Transverse colon (tissue), 4 donors: ENCODE data around the gene CD276. TPM values are rescaled to one million over a fixed set of nuclear protein-coding genes. Genes with fewer than 3 reads are reported as not detected.
A peak's percentile ranks its signal among the peaks of the same experiment; 100 is the strongest.

Experiments
- DNase-seq: peaks from one replicate; pipeline ENCODE4 v3.0.0-alpha.2; 2019
- H3K27ac ChIP-seq, 4 donors: fragments of 200-600 bp; sonication (generic); 2 replicates each; pipeline ENCODE4 v1.5.1; 2016 to 2018; ENCODE audit warnings: inconsistent platforms in 4 of 4
- H3K27me3 ChIP-seq: fragments of 200-600 bp; sonication (generic); 2 replicates; pipeline ENCODE4 v1.5.1; 2017; ENCODE audit warnings: inconsistent platforms
- H3K36me3 ChIP-seq, 4 donors: fragments of 200-600 bp; sonication (generic); 2 replicates each; pipeline ENCODE4 v1.5.1; 2017 to 2019; ENCODE audit warnings: inconsistent platforms in 4 of 4
- H3K4me1 ChIP-seq, 4 donors: fragments of 200-600 bp; sonication (generic); 2 replicates each; pipeline ENCODE4 v1.5.1; 2017 to 2020; ENCODE audit warnings: inconsistent platforms in 4 of 4
- H3K4me3 ChIP-seq, 4 donors: fragments of 200-600 bp; sonication (generic); 1 replicate in 1 of 4; 2 replicates in 3 of 4; pipeline versions ENCODE4 v1.5.1 to v1.6.1; 2017 to 2019; ENCODE audit warnings: inconsistent platforms in 4 of 4
- H3K9me3 ChIP-seq, 2 donors: fragments of 200-600 bp; sonication (generic); 2 replicates each; pipeline ENCODE4 v1.5.1; 2017 to 2019; ENCODE audit warnings: inconsistent platforms in 2 of 2
- EP300 ChIP-seq: sonication (generic); formaldehyde crosslinking; IDR thresholded peaks from one replicate; pipeline ENCODE4 v1.6.1; 2017; ENCODE audit warnings: antibody characterized with exemption, low read depth
- POLR2A ChIP-seq: fragments of 450-650 bp; IDR thresholded peaks from one replicate; pipeline ENCODE4 v1.6.1; 2016; ENCODE audit warnings: antibody characterized with exemption, mild to moderate bottlenecking, moderate library complexity
- POLR2AphosphoS5 ChIP-seq, 3 donors: sonication (generic); formaldehyde crosslinking; IDR thresholded peaks; one replicate each; pipeline ENCODE4 v1.6.1; 2016; ENCODE audit warnings: antibody characterized with exemption in 3 of 3
- WGBS, 2 donors: methylation state at CpG; one replicate each; pipeline ENCODE4 v1.1.5; 2018; ENCODE audit warnings: low coverage in 1 of 2; 5-methylcytosine and 5-hydroxymethylcytosine counted together
- in situ Hi-C, 4 donors: fragments of 200-750 bp; cut with MboI; loops; one replicate each; pipeline versions ENCODE4 v1.15.0 to v1.15.1; 2017; ENCODE audit warnings: low sequenced_read_pairs in 3 of 4, low pct_ligation_motif_present in 1 of 4, low pct_unique_long_range_greater_than_20kb in 1 of 4
- intact Hi-C: fragments of 100-400 bp; cut with DNase I; formaldehyde crosslinking; loops from one replicate; pipeline ENCODE4 v1.15.1; 2023; ENCODE audit warnings: low total_unique reads
- total RNA-seq, 4 donors: library from RNA; depleted of rRNA; stranded (reverse); fragments of >200 nt; gene quantifications; one replicate each; pipeline ENCODE4 v1.1.0, GENCODE V29; 2016
- TF ChIP-seq, protein P1 (sequence below), 5 experiments: fragments of 200-600 bp in 3 of 5; fragments of 450-650 bp in 2 of 5; sonication (generic) in 3 of 5; IDR thresholded peaks; 1 replicate in 2 of 5; 2 replicates in 3 of 5; pipeline ENCODE4 v1.5.1; 2016 to 2017; ENCODE audit warnings: antibody characterized with exemption in 5 of 5, inconsistent platforms in 3 of 5, mild to moderate bottlenecking in 2 of 5, moderate library complexity in 1 of 5

Gene CD276
- total RNA-seq, 4 donors from 2014 or later, result 26.8 to 110 (median 45.7) TPM

DNA sequence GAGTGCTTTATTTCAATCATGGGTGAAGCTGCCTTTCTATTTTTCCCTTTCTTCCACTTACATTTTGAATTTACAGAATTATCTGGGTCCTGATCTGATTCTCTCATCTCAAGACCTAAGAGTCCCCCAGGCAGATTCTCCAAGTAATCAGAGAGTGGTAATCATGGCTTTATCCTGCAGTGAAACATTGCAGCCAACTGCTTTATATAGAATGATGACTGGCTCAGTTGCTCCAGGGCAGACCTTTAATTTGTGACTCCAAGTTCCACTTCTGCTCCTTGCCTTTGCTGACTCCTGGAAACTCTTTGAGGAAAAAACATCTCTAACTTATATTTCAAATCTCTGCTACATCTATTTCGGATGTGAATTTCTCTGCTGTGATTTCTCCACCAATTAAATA lies 25.5 kb upstream of the CD276 start:
- no peaks in the 10 kb centered on the region for H3K36me3 ChIP-seq
- in situ Hi-C loops, result no loop called here

DNA sequence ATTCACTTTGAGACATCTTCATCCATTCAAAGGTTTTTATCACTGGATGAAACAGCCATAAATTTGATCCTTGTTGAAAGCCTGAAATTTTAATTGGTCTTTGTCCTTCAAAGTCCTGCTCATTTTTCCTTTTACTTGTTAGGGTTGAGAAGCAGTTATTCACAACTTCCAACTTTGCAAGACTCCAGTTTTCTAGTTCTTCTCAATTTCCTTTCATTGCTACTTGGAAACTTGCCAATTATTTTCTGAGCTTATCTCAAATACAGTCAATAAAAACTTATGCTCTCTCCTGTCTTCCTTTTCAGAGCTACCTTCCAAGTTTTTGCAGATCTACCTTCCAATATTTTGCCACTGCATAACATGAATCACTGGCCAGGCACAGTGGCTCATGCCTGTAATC lies 23.7 kb upstream of the CD276 start:
- Histone ChIP-seq H3K4me3 (no peak overlapping the region), H3K27ac (no peak overlapping the region), H3K36me3 (no peaks in the 10 kb centered on the region), H3K27me3 (no peaks in the 10 kb centered on the region), H3K4me1 (no peaks in the 10 kb centered on the region), H3K9me3 (no peaks in the 10 kb centered on the region)
- in situ Hi-C loops (no loop called here), intact Hi-C loops (no loop called here)
- TF ChIP-seq POLR2A (no peak), EP300 (no peak), POLR2AphosphoS5 (IDR thresholded peaks at IDR 0.05) (no peak)
- TF ChIP-seq, protein P1, sequence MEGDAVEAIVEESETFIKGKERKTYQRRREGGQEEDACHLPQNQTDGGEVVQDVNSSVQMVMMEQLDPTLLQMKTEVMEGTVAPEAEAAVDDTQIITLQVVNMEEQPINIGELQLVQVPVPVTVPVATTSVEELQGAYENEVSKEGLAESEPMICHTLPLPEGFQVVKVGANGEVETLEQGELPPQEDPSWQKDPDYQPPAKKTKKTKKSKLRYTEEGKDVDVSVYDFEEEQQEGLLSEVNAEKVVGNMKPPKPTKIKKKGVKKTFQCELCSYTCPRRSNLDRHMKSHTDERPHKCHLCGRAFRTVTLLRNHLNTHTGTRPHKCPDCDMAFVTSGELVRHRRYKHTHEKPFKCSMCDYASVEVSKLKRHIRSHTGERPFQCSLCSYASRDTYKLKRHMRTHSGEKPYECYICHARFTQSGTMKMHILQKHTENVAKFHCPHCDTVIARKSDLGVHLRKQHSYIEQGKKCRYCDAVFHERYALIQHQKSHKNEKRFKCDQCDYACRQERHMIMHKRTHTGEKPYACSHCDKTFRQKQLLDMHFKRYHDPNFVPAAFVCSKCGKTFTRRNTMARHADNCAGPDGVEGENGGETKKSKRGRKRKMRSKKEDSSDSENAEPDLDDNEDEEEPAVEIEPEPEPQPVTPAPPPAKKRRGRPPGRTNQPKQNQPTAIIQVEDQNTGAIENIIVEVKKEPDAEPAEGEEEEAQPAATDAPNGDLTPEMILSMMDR (IDR thresholded peaks at IDR 0.05), result no peak
- DNase-seq, result no peak

More for the DNA sequence above, 25.5 kb upstream of the CD276 start:
- 63 to 84% methylated on average over 1 of the region's 1 CpG for WGBS, 2 donors
- no peak overlapping the region for H3K4me3 ChIP-seq
- no peaks in the 10 kb centered on the region for H3K27me3 ChIP-seq
- no peak overlapping the region for H3K27ac ChIP-seq
- TF ChIP-seq, protein P1 (IDR thresholded peaks at IDR 0.05), result no peak
- TF ChIP-seq EP300 (no peak), POLR2A (no peak), POLR2AphosphoS5 (IDR thresholded peaks at IDR 0.05) (no peak)
- peaks cover 0 to 5% (median 0%) of the 10 kb centered on the region in 4 donors for H3K4me1 ChIP-seq
- no peak for DNase-seq
- no peaks in the 10 kb centered on the region for H3K9me3 ChIP-seq
- intact Hi-C loops, result no loop called here

DNA sequence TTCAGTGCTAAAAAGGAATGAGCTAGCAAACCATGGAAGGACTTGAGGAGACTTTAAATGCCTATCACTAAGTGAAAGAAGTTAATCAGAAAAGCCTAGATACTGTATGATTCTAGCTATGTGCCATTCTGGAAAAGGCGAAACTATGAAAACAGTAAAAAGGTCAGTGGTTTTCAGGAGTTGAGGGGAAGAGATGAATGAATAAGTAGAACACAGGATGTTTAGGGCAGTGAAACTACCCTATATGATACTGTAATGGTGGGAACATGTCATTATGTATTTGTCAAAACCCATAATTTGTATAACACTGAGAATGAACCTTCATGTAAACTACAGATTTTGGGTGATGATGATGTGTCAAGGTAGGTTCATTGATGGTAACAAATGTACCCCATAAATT lies 9.6 kb upstream of the CD276 start:
- in situ Hi-C loops (no loop called here), intact Hi-C loops (no loop called here)
- H3K4me1 ChIP-seq, result no peaks in the 10 kb centered on the region
- no peak for DNase-seq
- H3K9me3 ChIP-seq, result no peaks in the 10 kb centered on the region
- WGBS, 2 donors, result 92 to 100% methylated on average over 1 of the region's 1 CpG
- no peaks in the 10 kb centered on the region for H3K36me3 ChIP-seq
- no peak overlapping the region for H3K4me3 ChIP-seq
- peaks cover 30% of the 10 kb centered on the region for H3K27me3 ChIP-seq
- TF ChIP-seq EP300 (no peak), POLR2AphosphoS5 (IDR thresholded peaks at IDR 0.05) (no peak)
- TF ChIP-seq, protein P1 (IDR thresholded peaks at IDR 0.05), result no peak
- H3K27ac ChIP-seq, result no peak overlapping the region

DNA sequence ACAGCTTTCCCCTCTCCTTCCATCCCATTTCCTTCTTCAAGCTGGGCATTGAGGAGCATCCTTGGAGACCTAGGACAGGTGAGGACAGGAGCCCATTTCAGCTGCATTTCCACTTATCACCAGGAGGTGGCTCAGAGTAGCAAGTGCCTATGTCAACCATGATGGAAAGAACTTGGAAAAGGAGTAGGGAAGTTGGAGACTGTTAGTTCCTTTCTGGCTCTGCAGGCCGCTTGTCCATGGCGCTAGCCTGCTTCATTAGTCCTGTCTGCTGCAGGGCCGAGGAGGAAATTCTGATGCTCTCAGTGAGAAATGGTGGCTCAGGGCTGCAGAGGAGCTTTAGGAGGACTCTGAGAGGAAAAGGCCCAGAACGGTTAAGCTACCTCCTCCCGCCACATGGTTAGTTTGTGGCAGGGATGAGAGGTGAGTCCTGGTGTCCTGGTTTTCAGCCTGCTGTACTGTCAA lies 7.0 kb upstream of the CD276 start:
- WGBS, 2 donors, result 48% methylated on average over 5 of the region's 5 CpGs; no CpG with 5 or more reads in 1 of the 2 donors
- Histone ChIP-seq H3K36me3 (no peaks in the 10 kb centered on the region), H3K9me3 (no peaks in the 10 kb centered on the region), H3K27ac (no peak overlapping the region), H3K4me1 (no peaks in the 10 kb centered on the region), H3K27me3 (peaks cover 6% of the 10 kb centered on the region), H3K4me3 (no peak overlapping the region)
- DNase-seq, result peak; percentile 76
- intact Hi-C loops, result no loop called here
- in situ Hi-C loops, result no loop called here
- TF ChIP-seq, protein P1 (IDR thresholded peaks at IDR 0.05), result peak; percentile 84 to 90 (median 89)
- TF ChIP-seq EP300, result no peak
- no peak for TF ChIP-seq POLR2A
- TF ChIP-seq POLR2AphosphoS5 (IDR thresholded peaks at IDR 0.05), result no peak
